Activated CD4-positive, alpha-beta T cell treated with anti-CD3 and anti-CD28 coated beads, Interleukin-2, Interleukin-4, amounts not matched to agents 100 ng/mL and 50 ng/mL, durations not matched to agents 16 hours and 8 hours (primary cell): ENCODE results near the gene SLC44A1.
A peak's percentile ranks its signal among the peaks of the same experiment; 100 is the strongest.
"Not testable (repeated sequence)": the region's sequence is repeated elsewhere in the genome, so short reads cannot be mapped to it uniquely, and the experiment has no call there.

ENCODE experiments used
- DNase-seq: peaks from one replicate; pipeline ENCODE4 v3.0.0-alpha.2; 2020; ENCODE audit warnings: low spot score

SLC44A1 gene

GRCh38 chr9:105242557-105242956, 1.9 kb upstream of the SLC44A1 start:
- no peak for DNase-seq

GRCh38 chr9:105243015-105243686, 1.3 kb upstream of the SLC44A1 start:
- no peak for DNase-seq

GRCh38 chr9:105244734-105245028, 230 bp downstream of the SLC44A1 start:
- no peak for DNase-seq

GRCh38 chr9:105245029-105245890, 809 bp downstream of the SLC44A1 start:
- DNase-seq, result peak; percentile 17

- DNase-seq, result no peak
Observed at GRCh38 chr9:105245891-105246161, 1.4 kb downstream of the SLC44A1 start.

- DNase-seq, result no peak
Observed at GRCh38 chr9:105246656-105247173, 2.3 kb downstream of the SLC44A1 start.

- DNase-seq, result no peak
Observed at GRCh38 chr9:105248691-105249090, 4.2 kb downstream of the SLC44A1 start.

GRCh38 chr9:105251133-105251532, 6.7 kb downstream of the SLC44A1 start:
- no peak for DNase-seq

- DNase-seq, result no peak
Observed at GRCh38 chr9:105251733-105252404, 7.4 kb downstream of the SLC44A1 start.

- no peak for DNase-seq
Observed at GRCh38 chr9:105252405-105252756, 7.9 kb downstream of the SLC44A1 start.

GRCh38 chr9:105254226-105254625, 9.8 kb downstream of the SLC44A1 start:
- DNase-seq, result no peak

- DNase-seq, result no peak
Observed at GRCh38 chr9:105255421-105255820, 11.0 kb downstream of the SLC44A1 start.

GRCh38 chr9:105256569-105256968, 12.1 kb downstream of the SLC44A1 start:
- DNase-seq, result not testable (repeated sequence)

GRCh38 chr9:105257809-105258208, 13.4 kb downstream of the SLC44A1 start:
- no peak for DNase-seq

- no peak for DNase-seq
Observed at GRCh38 chr9:105258225-105258737, 13.8 kb downstream of the SLC44A1 start.

- no peak for DNase-seq
Observed at GRCh38 chr9:105259274-105259673, 14.8 kb downstream of the SLC44A1 start.

GRCh38 chr9:105259731-105260612, 15.5 kb downstream of the SLC44A1 start:
- DNase-seq, result no peak

GRCh38 chr9:105262497-105262896, 18.0 kb downstream of the SLC44A1 start:
- no peak for DNase-seq

GRCh38 chr9:105264380-105264779, 19.9 kb downstream of the SLC44A1 start:
- no peak for DNase-seq

GRCh38 chr9:105268254-105268653, 23.8 kb downstream of the SLC44A1 start:
- not testable (repeated sequence) for DNase-seq

- no peak for DNase-seq
Observed at GRCh38 chr9:105269593-105269992, 25.1 kb downstream of the SLC44A1 start.

GRCh38 chr9:105270711-105271110, 26.3 kb downstream of the SLC44A1 start:
- no peak for DNase-seq
